ENCODE results near the gene ATRAID.

GRCh38 chr2:27237341-27237945, 25.6 kb downstream of the ATRAID start:
- TF ChIP-seq EZH2 (IDR thresholded peaks at IDR 0.05; ENCODE audit: borderline replicate concordance, low read depth, low read length, severe bottlenecking) (no peak), POLR2A (IDR thresholded peaks at IDR 0.05; ENCODE audit: low read depth, low read length) (no peak)

Measured in endothelial cell of umbilical vein (primary cell).